Right kidney (tissue), 1 donor: ENCODE results near the gene TUFT1.
"Not testable (repeated sequence)": the region's sequence is repeated elsewhere in the genome, so short reads cannot be mapped to it uniquely, and the experiment has no call there.

Experiments
- DNase-seq: peaks from one replicate; pipeline ENCODE4 v3.0.0-alpha.2; 2016

Gene TUFT1

GRCh38 chr1:151511636-151512215 lies 28.4 kb upstream of the TUFT1 start:
- peak; percentile 75 for DNase-seq

DNA sequence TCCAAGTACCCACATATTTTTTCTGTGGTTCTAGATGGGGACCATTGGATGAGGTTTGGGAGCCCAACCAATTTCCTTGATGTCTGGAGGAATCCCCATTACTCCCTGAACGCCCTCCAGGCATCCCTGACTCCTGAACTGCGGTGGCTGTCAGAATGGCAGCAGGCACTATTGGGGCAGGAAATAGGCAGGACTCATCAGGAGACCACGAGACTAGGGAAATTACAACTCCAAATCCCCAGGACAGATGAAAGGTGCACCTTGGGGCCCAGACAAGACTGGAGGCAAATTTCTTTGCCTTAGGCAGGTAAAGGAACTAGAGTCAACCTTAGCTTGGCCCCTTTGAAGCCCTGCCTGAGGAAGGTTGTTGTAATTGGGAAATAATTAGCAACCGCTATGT lies 27.8 kb upstream of the TUFT1 start:
- DNase-seq: no peak

- peak; percentile 41 for DNase-seq
Observed at GRCh38 chr1:151512801-151513625, 27.1 kb upstream of the TUFT1 start.

- DNase-seq: peak; percentile 63
Observed at GRCh38 chr1:151513626-151514121, 26.4 kb upstream of the TUFT1 start.

GRCh38 chr1:151514366-151514765 lies 25.7 kb upstream of the TUFT1 start:
- no peak for DNase-seq

DNA sequence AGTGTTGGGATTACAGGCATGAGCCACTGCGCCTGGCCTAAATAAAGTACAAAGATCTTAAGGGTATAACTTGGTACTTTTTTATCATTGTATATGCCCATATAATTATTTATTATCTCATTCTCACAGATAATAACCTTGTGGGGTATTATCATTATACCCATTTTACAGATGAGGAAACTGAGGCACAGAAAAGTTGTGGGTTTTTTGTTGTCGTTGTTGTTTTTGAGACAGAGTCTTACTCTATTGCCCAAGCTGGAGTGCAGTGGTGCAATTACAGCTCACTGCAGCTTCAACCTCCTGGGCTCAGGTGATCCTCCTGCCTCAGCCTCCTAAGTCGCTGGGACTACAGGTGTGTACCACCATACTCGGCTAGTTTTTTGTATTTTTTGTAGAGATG lies 24.8 kb upstream of the TUFT1 start:
- DNase-seq: no peak

DNA sequence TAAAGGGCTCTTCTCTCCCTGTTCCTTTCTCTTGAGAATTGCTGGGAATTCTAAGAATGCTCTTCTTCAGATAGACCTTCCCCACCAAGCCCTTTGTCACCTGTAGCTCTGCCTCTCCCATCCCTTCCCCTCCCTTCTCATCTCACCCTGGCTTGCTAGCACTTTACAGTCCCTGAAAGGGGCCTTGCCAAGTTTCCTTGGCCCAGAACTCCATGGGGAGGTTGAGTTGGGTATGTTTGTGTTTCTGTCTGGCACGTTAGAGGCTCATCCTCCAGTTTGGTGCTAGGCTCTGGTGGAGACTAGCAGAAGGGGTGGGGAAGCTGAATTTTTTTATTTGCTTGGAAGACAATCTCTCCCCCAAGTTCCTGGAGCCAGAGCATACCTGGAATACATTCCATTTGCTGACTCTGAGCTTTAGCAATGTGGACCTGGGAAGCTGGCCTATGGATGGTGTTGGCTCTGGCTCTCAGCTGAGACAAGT lies 24.0 kb upstream of the TUFT1 start:
- DNase-seq: no peak

GRCh38 chr1:151518431-151518830 lies 21.7 kb upstream of the TUFT1 start:
- DNase-seq: no peak

DNA sequence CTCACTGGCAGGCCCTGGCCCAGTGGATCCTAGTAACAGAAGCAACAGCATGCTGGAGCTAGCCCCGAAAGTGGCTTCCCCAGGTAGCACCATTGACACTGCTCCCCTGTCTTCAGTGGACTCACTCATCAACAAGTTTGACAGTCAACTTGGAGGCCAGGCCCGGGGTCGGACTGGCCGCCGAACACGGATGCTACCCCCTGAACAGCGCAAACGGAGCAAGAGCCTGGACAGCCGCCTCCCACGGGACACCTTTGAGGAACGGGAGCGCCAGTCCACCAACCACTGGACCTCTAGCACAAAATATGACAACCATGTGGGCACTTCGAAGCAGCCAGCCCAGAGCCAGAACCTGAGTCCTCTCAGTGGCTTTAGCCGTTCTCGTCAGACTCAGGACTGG lies 21.2 kb upstream of the TUFT1 start:
- DNase-seq: no peak

DNA sequence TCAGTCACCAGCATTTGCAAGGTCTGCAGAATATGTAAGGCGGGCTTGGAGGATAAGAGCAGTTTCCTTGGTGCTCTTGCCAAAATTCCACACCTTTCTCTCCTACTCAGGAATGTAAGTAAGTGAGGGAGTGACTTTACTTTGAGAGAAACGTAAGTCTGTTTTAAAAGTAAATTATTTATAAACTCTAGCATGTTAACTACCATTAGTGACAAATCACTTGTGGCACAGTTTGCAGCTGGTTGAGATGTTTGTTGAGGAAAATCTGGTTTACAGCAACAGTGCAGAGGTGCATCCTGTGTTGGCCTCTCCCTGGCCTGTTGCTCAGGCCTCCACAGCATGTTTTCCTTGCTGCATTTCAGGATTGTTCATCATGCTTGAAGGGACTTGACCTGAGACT lies 20.4 kb upstream of the TUFT1 start:
- no peak for DNase-seq

DNA sequence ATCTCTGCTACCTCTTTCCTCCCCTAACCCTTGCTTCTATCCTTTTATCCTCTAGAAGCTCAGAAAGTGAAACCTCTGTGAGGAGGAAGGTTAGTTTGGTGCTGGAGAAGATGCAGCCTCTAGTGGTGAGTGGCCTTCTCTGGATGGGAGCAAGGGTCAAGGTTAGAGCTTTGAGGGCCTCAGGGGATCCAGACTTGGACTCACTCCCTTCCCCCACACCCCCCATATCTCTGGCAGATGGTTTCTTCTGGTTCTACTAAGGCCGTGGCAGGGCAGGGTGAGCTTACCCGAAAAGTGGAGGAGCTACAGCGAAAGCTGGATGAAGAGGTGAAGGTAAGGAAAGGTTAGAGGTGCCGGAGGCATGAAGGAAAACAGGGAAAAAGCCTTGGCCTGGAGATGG lies 19.8 kb upstream of the TUFT1 start:
- no peak for DNase-seq

DNA sequence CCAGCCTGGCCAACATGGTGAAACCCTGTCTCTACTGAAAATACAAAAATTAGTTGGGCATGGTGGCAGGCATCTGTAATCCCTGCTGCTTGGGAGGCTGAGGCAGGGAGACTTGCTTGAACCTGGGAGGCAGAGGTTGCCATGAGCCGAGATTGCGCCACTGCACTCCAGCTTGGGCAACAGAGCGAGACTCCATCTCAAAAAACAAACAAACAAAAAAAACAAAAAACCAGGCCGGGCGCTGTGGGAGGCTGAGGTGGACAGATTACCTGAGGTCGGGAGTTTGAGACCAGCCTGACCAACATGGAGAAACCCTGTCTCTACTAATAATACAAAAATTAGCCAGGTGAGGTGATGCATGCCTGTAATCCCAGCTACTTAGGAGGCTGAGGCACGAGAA lies 17.7 kb upstream of the TUFT1 start:
- DNase-seq: not testable (repeated sequence)

DNA sequence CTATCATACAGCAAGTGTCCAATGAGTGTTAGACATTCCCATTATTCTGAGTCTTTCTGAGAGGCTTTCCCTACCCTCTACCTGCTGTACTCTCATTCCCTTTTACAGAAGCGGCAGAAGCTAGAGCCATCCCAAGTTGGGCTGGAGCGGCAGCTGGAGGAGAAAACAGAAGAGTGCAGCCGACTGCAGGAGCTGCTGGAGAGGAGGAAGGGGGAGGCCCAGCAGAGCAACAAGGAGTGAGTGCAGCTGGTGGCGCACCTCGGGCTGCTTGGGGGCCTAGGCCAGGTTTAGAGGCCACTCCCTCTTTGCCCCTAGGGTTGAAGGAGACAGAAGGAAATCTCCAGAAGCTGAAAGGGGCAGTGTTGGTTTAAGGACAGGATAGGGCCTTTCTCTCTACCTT lies 16.8 kb upstream of the TUFT1 start:
- no peak for DNase-seq

DNA sequence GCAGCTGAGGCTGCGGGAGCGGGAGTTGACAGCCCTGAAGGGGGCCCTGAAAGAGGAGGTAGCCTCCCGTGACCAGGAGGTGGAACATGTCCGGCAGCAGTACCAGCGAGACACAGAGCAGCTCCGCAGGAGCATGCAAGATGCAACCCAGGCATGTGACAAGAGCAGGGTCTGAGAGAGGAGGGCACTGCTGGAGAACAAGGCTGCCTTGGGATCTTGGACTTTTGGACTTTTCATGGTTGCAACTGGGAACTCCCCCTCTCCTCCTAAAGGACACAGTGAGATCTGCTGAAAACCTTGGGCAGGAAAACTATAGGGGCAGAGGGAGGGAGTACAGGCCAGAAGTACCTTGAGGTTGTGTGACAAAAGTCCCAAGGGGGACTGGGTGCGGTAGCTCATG lies 15.4 kb upstream of the TUFT1 start:
- no peak for DNase-seq

DNA sequence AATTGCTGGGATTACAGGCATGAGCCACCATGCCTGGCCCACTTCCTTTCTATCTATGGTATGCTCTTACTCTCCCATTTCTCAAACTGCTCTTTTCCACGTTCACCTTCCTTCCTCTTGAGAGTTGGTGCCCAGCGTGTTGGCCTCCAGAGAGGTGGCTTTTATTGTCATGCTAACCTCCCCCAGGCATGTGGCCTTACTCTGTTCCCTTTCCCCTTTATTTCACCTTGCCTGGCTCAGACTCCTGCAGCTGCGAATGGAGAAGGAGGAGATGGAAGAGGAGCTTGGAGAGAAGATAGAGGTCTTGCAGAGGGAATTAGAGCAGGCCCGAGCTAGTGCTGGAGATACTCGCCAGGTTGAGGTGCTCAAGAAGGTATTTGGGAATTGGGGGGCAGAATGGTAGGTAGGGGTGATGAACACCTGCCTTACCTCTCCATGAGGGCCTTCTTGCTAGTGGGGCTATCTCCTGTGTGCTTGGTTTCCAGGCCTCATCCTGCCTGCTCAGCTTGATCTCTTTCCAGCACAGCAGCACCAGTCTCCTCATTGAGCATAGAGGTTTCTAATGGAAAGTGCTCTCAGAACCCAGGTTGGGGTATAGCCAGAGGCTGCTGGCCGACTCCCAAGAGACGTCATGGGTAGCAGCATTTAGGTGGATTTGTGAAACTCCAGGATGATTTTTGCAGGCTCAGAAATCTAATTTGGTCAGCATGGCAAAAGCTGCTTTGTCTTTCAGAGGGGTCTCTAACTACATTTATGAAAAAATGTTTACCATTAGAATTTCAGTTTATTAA lies 13.2 kb upstream of the TUFT1 start:
- no peak for DNase-seq

DNA sequence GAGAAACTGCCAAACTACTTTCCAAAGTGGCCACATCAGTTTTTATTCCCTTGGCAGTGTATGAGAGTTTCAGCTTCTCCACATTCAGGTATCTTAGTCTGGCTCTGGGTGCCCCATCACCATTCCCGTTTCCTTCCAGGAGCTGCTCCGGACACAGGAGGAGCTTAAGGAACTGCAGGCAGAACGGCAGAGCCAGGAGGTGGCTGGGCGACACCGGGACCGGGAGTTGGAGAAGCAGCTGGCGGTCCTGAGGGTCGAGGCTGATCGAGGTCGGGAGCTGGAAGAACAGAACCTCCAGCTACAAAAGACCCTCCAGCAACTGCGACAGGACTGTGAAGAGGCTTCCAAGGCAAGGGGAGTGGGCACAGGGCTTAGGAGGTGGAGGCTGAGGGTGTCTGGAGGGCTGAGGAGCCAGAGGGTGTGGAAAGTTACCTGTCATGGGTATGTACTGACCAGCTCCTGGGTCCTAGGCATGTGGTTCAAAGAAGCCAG lies 10.9 kb upstream of the TUFT1 start:
- no peak for DNase-seq

DNA sequence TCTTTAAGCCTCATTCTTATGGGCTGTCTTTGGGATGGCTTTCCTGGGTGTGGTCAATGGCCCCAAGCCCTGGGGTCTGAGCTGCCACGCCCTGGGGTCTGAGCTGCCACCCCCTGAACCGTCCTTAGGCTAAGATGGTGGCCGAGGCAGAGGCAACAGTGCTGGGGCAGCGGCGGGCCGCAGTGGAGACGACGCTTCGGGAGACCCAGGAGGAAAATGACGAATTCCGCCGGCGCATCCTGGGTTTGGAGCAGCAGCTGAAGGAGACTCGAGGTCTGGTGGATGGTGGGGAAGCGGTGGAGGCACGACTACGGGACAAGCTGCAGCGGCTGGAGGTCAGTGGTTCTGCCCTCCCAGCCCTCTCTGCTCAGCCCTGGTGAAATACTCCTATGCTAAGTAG lies 10.3 kb upstream of the TUFT1 start:
- DNase-seq: no peak

DNA sequence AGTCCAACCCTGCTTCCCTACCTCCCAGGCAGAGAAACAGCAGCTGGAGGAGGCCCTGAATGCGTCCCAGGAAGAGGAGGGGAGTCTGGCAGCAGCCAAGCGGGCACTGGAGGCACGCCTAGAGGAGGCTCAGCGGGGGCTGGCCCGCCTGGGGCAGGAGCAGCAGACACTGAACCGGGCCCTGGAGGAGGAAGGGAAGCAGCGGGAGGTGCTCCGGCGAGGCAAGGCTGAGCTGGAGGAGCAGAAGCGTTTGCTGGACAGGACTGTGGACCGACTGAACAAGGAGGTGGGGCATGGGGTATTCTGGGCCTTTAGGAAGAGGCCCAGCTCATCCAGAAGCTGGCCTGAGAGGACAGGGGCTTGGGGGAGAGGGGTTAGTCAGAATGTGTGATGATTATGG lies 9.6 kb upstream of the TUFT1 start:
- DNase-seq: no peak

GRCh38 chr1:151533870-151534269 lies 6.2 kb upstream of the TUFT1 start:
- DNase-seq: no peak

DNA sequence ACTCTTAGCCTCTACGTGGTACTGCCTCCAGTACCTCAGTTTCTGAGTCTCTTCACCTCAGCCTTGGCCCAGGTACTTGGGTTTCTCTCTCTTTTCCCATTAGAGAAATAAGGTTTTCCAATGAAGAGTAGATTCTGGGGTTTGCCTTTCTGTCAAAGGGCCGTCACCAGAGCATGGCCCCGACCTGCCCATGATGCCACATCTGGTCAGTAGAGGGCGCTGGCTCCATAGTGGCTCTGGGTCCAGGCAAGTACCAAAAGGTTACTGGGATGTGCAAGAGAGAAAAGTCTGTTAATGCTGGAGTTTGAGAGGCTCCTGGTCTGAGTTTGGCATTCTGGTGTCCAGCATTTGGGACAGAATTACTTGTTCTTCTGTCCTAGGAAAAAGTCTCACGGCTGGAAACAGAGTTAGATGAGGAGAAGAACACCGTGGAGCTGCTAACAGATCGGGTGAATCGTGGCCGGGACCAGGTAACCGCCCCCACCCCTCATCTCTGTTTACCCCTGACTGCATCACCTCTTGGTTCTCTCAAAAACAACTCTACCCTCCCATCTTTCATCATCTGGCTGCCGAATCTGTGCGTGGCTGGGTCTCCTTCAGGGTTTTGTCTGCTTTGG lies 5.3 kb upstream of the TUFT1 start:
- DNase-seq: no peak

- no peak for DNase-seq
Observed at GRCh38 chr1:151535326-151536271, 4.5 kb upstream of the TUFT1 start.
